ENCODE data around the gene MCUB. TPM values are rescaled to one million over a fixed set of nuclear protein-coding genes. Genes with fewer than 3 reads are reported as not detected.
"Not testable (repeated sequence)": the region's sequence is repeated elsewhere in the genome, so short reads cannot be mapped to it uniquely, and the experiment has no call there.

MCUB gene
- total RNA-seq, 1 experiment from 2014 or later: 14.8 TPM

DNA sequence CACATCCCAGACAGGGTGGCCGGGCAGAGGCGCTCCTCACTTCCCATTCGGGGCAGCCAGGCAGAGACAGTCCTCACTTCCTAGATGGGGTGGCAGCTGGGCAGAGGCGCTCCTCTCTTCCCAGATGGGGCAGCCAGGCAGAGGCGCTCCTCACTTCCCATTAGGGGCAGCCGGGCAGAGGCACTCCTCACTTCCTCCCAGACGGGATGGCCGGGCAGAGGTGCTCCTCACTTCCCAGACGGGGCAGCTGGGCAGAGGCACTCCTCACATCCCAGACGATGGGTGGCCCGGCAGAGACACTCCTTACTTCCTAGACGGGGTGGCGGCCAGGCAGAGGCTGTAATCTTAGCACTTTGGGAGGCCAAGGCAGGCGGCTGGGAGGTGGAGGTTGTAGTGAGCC lies 118.9 kb downstream of the MCUB start:
- H2AFZ ChIP-seq (ENCODE audit: low read length); H3K23ac ChIP-seq (ENCODE audit: insufficient read length, low read depth, low read length); H3K27me3 ChIP-seq (ENCODE audit: insufficient read depth, low read length); H3K4me3 Mint-ChIP-seq; H2AK5ac ChIP-seq (ENCODE audit: insufficient read length, low read length); H2BK20ac ChIP-seq (ENCODE audit: low read depth, low read length, poor library complexity, severe bottlenecking); H4K8ac ChIP-seq (replicated peaks; ENCODE audit: insufficient read length, low read depth, low read length); H4K5ac ChIP-seq (ENCODE audit: insufficient read length, low read depth, low read length); H2BK12ac ChIP-seq (ENCODE audit: insufficient read length, low read depth, low read length); H3K27ac ChIP-seq (ENCODE audit: insufficient read length, low read depth, low read length); H3K4me2 ChIP-seq (ENCODE audit: insufficient read depth, insufficient read length, low read length); H3K79me2 ChIP-seq (ENCODE audit: insufficient read depth, low read length); H2BK120ac ChIP-seq (ENCODE audit: low read depth, low read length, poor library complexity, severe bottlenecking); H3K4me1 ChIP-seq (ENCODE audit: insufficient read depth, low read length); H3K4ac ChIP-seq (ENCODE audit: low read depth, low read length); H3K79me1 ChIP-seq (ENCODE audit: insufficient read depth, low read depth, low read length, poor library complexity, severe bottlenecking); H3K9ac ChIP-seq (ENCODE audit: extremely low read depth, insufficient read length, low read length); H4K91ac ChIP-seq (ENCODE audit: insufficient read length, low read depth, low read length); DNase-seq; H2BK5ac ChIP-seq (ENCODE audit: insufficient read length, low read length); H3K14ac ChIP-seq (ENCODE audit: insufficient read depth, low read length); H3K56ac ChIP-seq (ENCODE audit: insufficient read length, low read depth, low read length); H3K23me2 ChIP-seq (ENCODE audit: insufficient read length, low read depth, low read length, poor library complexity, severe bottlenecking); H3K27me3 Mint-ChIP-seq (ENCODE audit: low read depth); H4K20me1 ChIP-seq (ENCODE audit: control insufficient read depth, insufficient read depth, insufficient read length); H3K27ac Mint-ChIP-seq; H2BK15ac ChIP-seq (ENCODE audit: low read depth, low read length); H3T11ph ChIP-seq (ENCODE audit: low read length); H3K9me3 ChIP-seq (ENCODE audit: control insufficient read depth, low read depth, low read length); H3K18ac ChIP-seq (ENCODE audit: insufficient read length, low read depth, low read length): not testable (repeated sequence)
- peaks cover 20 to 38% (median 26%) of the 10 kb centered on the region in 3 experiments for H3K36me3 Mint-ChIP-seq (ENCODE audit: insufficient read depth in 1 of 3, low read depth in 3 of 3)
- WGBS (ENCODE audit: extremely low coverage, insufficient read length, low lambda C conversion rate): no CpG with 5 or more reads among the region's 14 CpGs
- H3K4me1 Mint-ChIP-seq: peaks cover 23 to 30% of the 10 kb centered on the region in 2 experiments
- H3K9me3 Mint-ChIP-seq: peaks cover 21 to 26% of the 10 kb centered on the region in 2 experiments

Data from H9 (cell line).